Loucy (cell line): Measurements from ENCODE around the gene FAM219B.
"Not testable (repeated sequence)": the region's sequence is repeated elsewhere in the genome, so short reads cannot be mapped to it uniquely, and the experiment has no call there.

Experiments
- H2AFZ ChIP-seq: fragments of 200-600 bp; sonication (generic); 2 replicates; pipeline ENCODE4 v1.6.0; 2016; ENCODE audit warnings: antibody characterized with exemption, mild to moderate bottlenecking, low read length, moderate library complexity
- H3F3A ChIP-seq: fragments of 200-600 bp; 2 replicates; pipeline ENCODE4 v1.6.0; 2016; ENCODE audit warnings: antibody characterized with exemption, low read depth, mild to moderate bottlenecking
- H3K27me3 ChIP-seq: fragments of 200-600 bp; sonication (generic); 2 replicates; pipeline ENCODE4 v1.6.1; 2014; ENCODE audit warnings: low read length, mild to moderate bottlenecking; ENCODE audit not compliant: insufficient read depth, poor library complexity, severe bottlenecking
- H3K36me3 ChIP-seq: fragments of 200-600 bp; sonication (generic); 2 replicates; pipeline ENCODE4 v1.6.1; 2016; ENCODE audit warnings: low read length; ENCODE audit not compliant: insufficient read depth
- H3K4me1 ChIP-seq: fragments of 200-600 bp; sonication (generic); 2 replicates; pipeline ENCODE4 v1.5.1; 2014; ENCODE audit warnings: low read length, mild to moderate bottlenecking; ENCODE audit not compliant: insufficient read depth, poor library complexity, severe bottlenecking
- H3K4me2 ChIP-seq: fragments of 200-600 bp; sonication (generic); 2 replicates; pipeline ENCODE4 v1.6.0; 2014; ENCODE audit warnings: antibody characterized with exemption, low read length, low read depth, mild to moderate bottlenecking; ENCODE audit not compliant: poor library complexity, severe bottlenecking
- H3K4me3 ChIP-seq: fragments of 200-600 bp; sonication (generic); 2 replicates; pipeline ENCODE4 v1.5.1; 2014; ENCODE audit warnings: low read length, mild to moderate bottlenecking, mixed read lengths; ENCODE audit not compliant: poor library complexity, severe bottlenecking
- H3K79me2 ChIP-seq: fragments of 200-600 bp; sonication (generic); 2 replicates; pipeline ENCODE4 v1.6.1; 2014; ENCODE audit warnings: low read length; ENCODE audit not compliant: insufficient read depth
- H3K9ac ChIP-seq: fragments of 200-600 bp; sonication (generic); 2 replicates; pipeline ENCODE4 v1.6.0; 2014; ENCODE audit warnings: mild to moderate bottlenecking, low read depth, low read length, moderate library complexity; ENCODE audit not compliant: poor library complexity, severe bottlenecking
- H3K9me2 ChIP-seq: fragments of 200-600 bp; sonication (generic); replicated peaks from 2 replicates; pipeline ENCODE4 v1.6.1; 2016; ENCODE audit warnings: low read depth, low read length, mixed read lengths
- H3K9me3 ChIP-seq: fragments of 200-600 bp; sonication (generic); 2 replicates; pipeline ENCODE4 v1.6.1; 2014; ENCODE audit warnings: mild to moderate bottlenecking, antibody characterized with exemption, low read length, low read depth; ENCODE audit not compliant: insufficient read depth
- H4K20me1 ChIP-seq: fragments of 200-600 bp; sonication (generic); 2 replicates; pipeline ENCODE4 v1.6.0; 2014; ENCODE audit warnings: antibody characterized with exemption, low read length, mild to moderate bottlenecking; ENCODE audit not compliant: insufficient read depth, poor library complexity, severe bottlenecking
- CTCF ChIP-seq: fragments of 200-600 bp; sonication (generic); conservative IDR thresholded peaks from 2 replicates; pipeline ENCODE4 v1.5.1; 2014; ENCODE audit warnings: mild to moderate bottlenecking, antibody characterized with exemption, low read length
- EZH2phosphoT487 ChIP-seq: fragments of 200-600 bp; IDR thresholded peaks from 2 replicates; pipeline ENCODE4 v1.6.1; 2018; ENCODE audit warnings: antibody characterized with exemption, mild to moderate bottlenecking, moderate library complexity, borderline replicate concordance

FAM219B gene

GRCh38 chr15:74937590-74938371 is 31.1 kb upstream of the FAM219B start, which contains the start of gene COX5A:
COX5A (minus strand) TSS chr15:74938073; CDS start chr15:74938014, 59 bp downstream.
- Histone ChIP-seq H3K36me3 (no peaks in the 10 kb centered on the region), H3K79me2 (peaks cover 51% of the 10 kb centered on the region), H3F3A (no peaks in the 10 kb centered on the region), H3K4me2 (peak within 1 kb of the TSS; percentile 91), H3K9me2 (no peaks in the 10 kb centered on the region), H3K27me3 (peaks cover 4% of the 10 kb centered on the region), H2AFZ (peak within 1 kb of the TSS; percentile 91), H3K9me3 (no peaks in the 10 kb centered on the region), H3K9ac (peak within 1 kb of the TSS; percentile 83), H4K20me1 (peaks cover 47% of the 10 kb centered on the region), H3K4me3 (peak within 1 kb of the TSS; percentile 98), H3K4me1 (peaks cover 39% of the 10 kb centered on the region)
- TF ChIP-seq EZH2phosphoT487 (no peak), CTCF (no peak)

GRCh38 chr15:74937272-74937589 is 30.6 kb upstream of the FAM219B start:
- Histone ChIP-seq H4K20me1 (peaks cover 50% of the 10 kb centered on the region), H3K9me3 (no peaks in the 10 kb centered on the region), H3F3A (no peaks in the 10 kb centered on the region), H3K36me3 (no peaks in the 10 kb centered on the region), H3K27me3 (peaks cover 4% of the 10 kb centered on the region), H3K9ac (peak overlapping the region; percentile 83), H3K4me3 (peak overlapping the region; percentile 98), H3K79me2 (peaks cover 56% of the 10 kb centered on the region), H3K4me2 (peak overlapping the region; percentile 91), H2AFZ (peak overlapping the region; percentile 85), H3K4me1 (peaks cover 40% of the 10 kb centered on the region), H3K9me2 (no peaks in the 10 kb centered on the region)
- no peak for TF ChIP-seq CTCF
- no peak for TF ChIP-seq EZH2phosphoT487

- peak overlapping the region; percentile 98 for H3K4me3 ChIP-seq
- H3K36me3 ChIP-seq: peaks cover 13% of the 10 kb centered on the region; the same call in 1 of the 2 replicates
- not testable (repeated sequence) for H3K9me2 ChIP-seq, H3K27me3 ChIP-seq, H2AFZ ChIP-seq, H3F3A ChIP-seq, H3K9me3 ChIP-seq
- H3K4me2 ChIP-seq: peak overlapping the region; percentile 83
- H4K20me1 ChIP-seq: peaks cover 65% of the 10 kb centered on the region
- peak; percentile 32; the same call in 1 of the 2 replicates for TF ChIP-seq CTCF
- peaks cover 40% of the 10 kb centered on the region for H3K4me1 ChIP-seq
- H3K79me2 ChIP-seq: peaks cover 74% of the 10 kb centered on the region
- peak overlapping the region; percentile 70 for H3K9ac ChIP-seq
Measured at GRCh38 chr15:74935193-74935592, 28.5 kb upstream of the FAM219B start.
